Fibroblast of lung (primary cell): ENCODE measurements around the gene MTREX.

Experiments used
- EZH2 ChIP-seq: IDR thresholded peaks from 2 replicates; pipeline ENCODE4 v1.5.1; 2012; ENCODE audit warnings: low read length, control low read depth, mild to moderate bottlenecking; ENCODE audit errors: missing control alignments
- TF ChIP-seq, protein P1 (sequence below), 2 donors: IDR thresholded peaks in 1 of 2; conservative IDR thresholded peaks in 1 of 2; 1 replicate in 1 of 2; 2 replicates in 1 of 2; pipeline ENCODE4 v1.5.1; 2011 to 2012; ENCODE audit warnings: low read length in 2 of 2, control low read depth in 1 of 2, inconsistent platforms in 1 of 2, low read depth in 1 of 2, mild to moderate bottlenecking in 1 of 2

DNA sequence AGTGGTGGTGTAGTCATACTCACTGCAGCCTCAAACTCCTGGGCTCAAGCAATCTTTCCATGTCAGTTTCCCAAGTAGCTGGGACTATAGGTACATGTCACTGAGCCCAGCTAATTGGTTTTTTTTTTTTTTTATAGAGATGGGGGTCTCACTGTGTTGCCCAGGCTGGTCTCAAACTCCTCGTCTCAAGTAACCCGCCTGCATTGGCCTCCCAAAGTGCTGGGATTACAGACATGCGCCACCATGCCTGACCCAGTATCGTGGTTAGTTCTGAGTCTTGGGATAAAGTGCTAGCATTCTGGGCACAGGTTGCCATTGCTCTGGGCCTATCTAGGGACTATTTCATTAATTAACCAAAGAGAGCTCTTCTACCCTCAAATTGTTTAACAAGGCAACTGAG, 118.7 kb downstream of the MTREX start:
- TF ChIP-seq, protein P1, sequence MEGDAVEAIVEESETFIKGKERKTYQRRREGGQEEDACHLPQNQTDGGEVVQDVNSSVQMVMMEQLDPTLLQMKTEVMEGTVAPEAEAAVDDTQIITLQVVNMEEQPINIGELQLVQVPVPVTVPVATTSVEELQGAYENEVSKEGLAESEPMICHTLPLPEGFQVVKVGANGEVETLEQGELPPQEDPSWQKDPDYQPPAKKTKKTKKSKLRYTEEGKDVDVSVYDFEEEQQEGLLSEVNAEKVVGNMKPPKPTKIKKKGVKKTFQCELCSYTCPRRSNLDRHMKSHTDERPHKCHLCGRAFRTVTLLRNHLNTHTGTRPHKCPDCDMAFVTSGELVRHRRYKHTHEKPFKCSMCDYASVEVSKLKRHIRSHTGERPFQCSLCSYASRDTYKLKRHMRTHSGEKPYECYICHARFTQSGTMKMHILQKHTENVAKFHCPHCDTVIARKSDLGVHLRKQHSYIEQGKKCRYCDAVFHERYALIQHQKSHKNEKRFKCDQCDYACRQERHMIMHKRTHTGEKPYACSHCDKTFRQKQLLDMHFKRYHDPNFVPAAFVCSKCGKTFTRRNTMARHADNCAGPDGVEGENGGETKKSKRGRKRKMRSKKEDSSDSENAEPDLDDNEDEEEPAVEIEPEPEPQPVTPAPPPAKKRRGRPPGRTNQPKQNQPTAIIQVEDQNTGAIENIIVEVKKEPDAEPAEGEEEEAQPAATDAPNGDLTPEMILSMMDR (conservative IDR thresholded peaks at IDR 0.05 in 1 of 2, IDR thresholded peaks at IDR 0.05 in 1 of 2; ENCODE audit: low read depth in 1 of 2, low read length in 2 of 2): no peak
- no peak for TF ChIP-seq EZH2
